Liver (tissue), 9 donors: ENCODE data around the gene RAB41. TPM values are rescaled to one million over a fixed set of nuclear protein-coding genes. Genes with fewer than 3 reads are reported as not detected.

Experiments
- DNase-seq: peaks from one replicate; pipeline ENCODE4 v3.0.0-alpha.2; 2017; ENCODE audit warnings: low spot score
- H3K27ac ChIP-seq, 2 donors: one replicate each; pipeline ENCODE4 v1.7.0; 2013; ENCODE audit warnings: inconsistent platforms in 2 of 2, low read length in 2 of 2, control low read depth in 1 of 2, low read depth in 1 of 2, mild to moderate bottlenecking in 1 of 2
- H3K27me3 ChIP-seq, 4 donors: one replicate each; pipeline versions ENCODE4 v1.6.1 to v1.7.0; 2013; ENCODE audit warnings: low read length in 3 of 4, inconsistent platforms in 1 of 4, mild to moderate bottlenecking in 1 of 4, moderate library complexity in 1 of 4; ENCODE audit not compliant: control insufficient read depth in 4 of 4, insufficient read depth in 4 of 4
- H3K36me3 ChIP-seq, 4 donors: one replicate each; pipeline versions ENCODE4 v1.6.1 to v1.7.0; 2013; ENCODE audit warnings: low read length in 3 of 4, mild to moderate bottlenecking in 3 of 4, low read depth in 1 of 4, moderate library complexity in 1 of 4; ENCODE audit not compliant: control insufficient read depth in 4 of 4, insufficient read depth in 3 of 4
- H3K4me1 ChIP-seq, 4 donors: one replicate each; pipeline versions ENCODE4 v1.6.1 to v1.7.0; 2013; ENCODE audit warnings: low read length in 3 of 4, mild to moderate bottlenecking in 3 of 4, moderate library complexity in 1 of 4; ENCODE audit not compliant: control insufficient read depth in 4 of 4, insufficient read depth in 4 of 4
- H3K4me3 ChIP-seq, 3 donors: one replicate each; pipeline versions ENCODE4 v1.6.1 to v1.7.0; 2013; ENCODE audit warnings: low read length in 3 of 3, control low read depth in 1 of 3, low read depth in 1 of 3, mild to moderate bottlenecking in 1 of 3
- H3K9ac ChIP-seq, 2 donors: one replicate each; pipeline ENCODE4 v1.7.0; 2013; ENCODE audit warnings: low read length in 2 of 2, mild to moderate bottlenecking in 2 of 2, moderate library complexity in 2 of 2, control low read depth in 1 of 2, low read depth in 1 of 2
- H3K9me3 ChIP-seq, 4 donors: one replicate each; pipeline versions ENCODE4 v1.6.1 to v1.7.0; 2013; ENCODE audit warnings: low read length in 3 of 4; ENCODE audit not compliant: control insufficient read depth in 4 of 4
- EGR1 ChIP-seq, 2 donors: IDR thresholded peaks; 2 replicates each; pipeline ENCODE4 v1.6.1; 2016 to 2018; ENCODE audit warnings: antibody characterized with exemption in 2 of 2, low read depth in 2 of 2
- FOXA1 ChIP-seq: IDR thresholded peaks from 2 replicates; pipeline ENCODE4 v1.6.1; 2016; ENCODE audit warnings: antibody characterized with exemption
- FOXA2 ChIP-seq: IDR thresholded peaks from 2 replicates; pipeline ENCODE4 v1.6.1; 2016; ENCODE audit warnings: antibody characterized with exemption
- GABPA ChIP-seq, 2 donors: IDR thresholded peaks in 1 of 2; conservative IDR thresholded peaks in 1 of 2; 2 replicates each; pipeline ENCODE4 v1.6.1; 2016; ENCODE audit warnings: antibody characterized with exemption in 2 of 2, mild to moderate bottlenecking in 1 of 2, moderate library complexity in 1 of 2
- HNF4A ChIP-seq, 2 donors: conservative IDR thresholded peaks; 2 replicates each; pipeline ENCODE4 v1.6.1; 2016; ENCODE audit warnings: antibody characterized with exemption in 2 of 2, mild to moderate bottlenecking in 2 of 2
- HNF4G ChIP-seq: IDR thresholded peaks from 2 replicates; pipeline ENCODE4 v1.6.1; 2016; ENCODE audit warnings: antibody characterized with exemption
- JUND ChIP-seq, 2 donors: IDR thresholded peaks; 2 replicates each; pipeline ENCODE4 v1.6.1; 2016; ENCODE audit warnings: antibody characterized with exemption in 2 of 2
- MAX ChIP-seq: IDR thresholded peaks from 2 replicates; pipeline ENCODE4 v1.6.1; 2016; ENCODE audit warnings: antibody characterized with exemption
- NR2F2 ChIP-seq: IDR thresholded peaks from 2 replicates; pipeline ENCODE4 v1.6.1; 2016; ENCODE audit warnings: antibody characterized with exemption
- RAD21 ChIP-seq, 2 donors: IDR thresholded peaks; 2 replicates each; pipeline ENCODE4 v1.6.1; 2016; ENCODE audit warnings: antibody characterized with exemption in 2 of 2, mild to moderate bottlenecking in 2 of 2
- RXRA ChIP-seq, 2 donors: IDR thresholded peaks; 2 replicates each; pipeline ENCODE4 v1.6.1; 2017 to 2018; ENCODE audit warnings: antibody characterized with exemption in 2 of 2, mild to moderate bottlenecking in 1 of 2
- SP1 ChIP-seq: IDR thresholded peaks from 2 replicates; pipeline ENCODE4 v1.6.1; 2018; ENCODE audit warnings: antibody characterized with exemption, mild to moderate bottlenecking
- TAF1 ChIP-seq: conservative IDR thresholded peaks from 2 replicates; pipeline ENCODE4 v1.6.1; 2016; ENCODE audit warnings: antibody characterized with exemption, mild to moderate bottlenecking
- YY1 ChIP-seq: IDR thresholded peaks from 2 replicates; pipeline ENCODE4 v1.6.1; 2016; ENCODE audit warnings: antibody characterized with exemption, mild to moderate bottlenecking
- ZBTB33 ChIP-seq: IDR thresholded peaks from 2 replicates; pipeline ENCODE4 v1.6.1; 2016; ENCODE audit warnings: antibody characterized with exemption
- WGBS: extraction: QIAGEN DNeasy Blood & Tissue Kit; methylation state at CpG from one replicate; pipeline ENCODE4 v1.1.7; 2013; 5-methylcytosine and 5-hydroxymethylcytosine counted together
- polyA plus RNA-seq, 2 donors: library from polyadenylated mRNA; stranded (reverse) in 1 of 2; unstranded in 1 of 2; fragments of 200-250 nt in 1 of 2; fragments of >200 nt in 1 of 2; fragmentation: Nextera tagmentation in 1 of 2; extraction: Ambion mirVana in 1 of 2; gene quantifications; one replicate each; pipeline versions ENCODE4 v1.2.1 to v1.2.3, GENCODE V29; 2013 to 2015
- total RNA-seq, 2 donors: library from RNA; depleted of rRNA; stranded (reverse); fragments of >200 nt; gene quantifications; one replicate each; pipeline ENCODE4 v1.2.3, GENCODE V29; 2014
- TF ChIP-seq, protein P1 (sequence below): IDR thresholded peaks from 2 replicates; pipeline ENCODE4 v1.6.1; 2016; ENCODE audit warnings: antibody characterized with exemption
- TF ChIP-seq, protein P2 (sequence below): fragments of 150-350 bp; IDR thresholded peaks from 2 replicates; pipeline ENCODE4 v1.5.1; 2017; ENCODE audit warnings: improper control_type of control experiment, low read depth, low read length; ENCODE audit not compliant: missing input control
- TF ChIP-seq, protein P3 (sequence below): IDR thresholded peaks from 2 replicates; pipeline ENCODE4 v1.6.1; 2016; ENCODE audit warnings: antibody characterized with exemption, mild to moderate bottlenecking
- donor health status: healthy.
- donor health status: healthy.
- donor health status: healthy.
- donor health status: healthy.
- donor health status: healthy.

RAB41 gene
- total and polyA plus RNA-seq, 4 donors = not detected

- H3K27ac ChIP-seq = no peak overlapping the region
- no peaks in the 10 kb centered on the region for H3K4me1 ChIP-seq
- no peaks in the 10 kb centered on the region for H3K36me3 ChIP-seq
- TF ChIP-seq HNF4G = no peak
- TF ChIP-seq MAX = no peak
- no peak for TF ChIP-seq SP1
- TF ChIP-seq YY1 = no peak
- TF ChIP-seq JUND (IDR thresholded peaks at IDR 0.05) = no peak
- TF ChIP-seq FOXA2 = no peak
- TF ChIP-seq, protein P1, sequence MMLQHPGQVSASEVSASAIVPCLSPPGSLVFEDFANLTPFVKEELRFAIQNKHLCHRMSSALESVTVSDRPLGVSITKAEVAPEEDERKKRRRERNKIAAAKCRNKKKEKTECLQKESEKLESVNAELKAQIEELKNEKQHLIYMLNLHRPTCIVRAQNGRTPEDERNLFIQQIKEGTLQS = no peak
- no peak for TF ChIP-seq RAD21 (IDR thresholded peaks at IDR 0.05)
- TF ChIP-seq RXRA (IDR thresholded peaks at IDR 0.05) = no peak
- TF ChIP-seq HNF4A (conservative IDR thresholded peaks at IDR 0.05) = no peak
- TF ChIP-seq, protein P2, sequence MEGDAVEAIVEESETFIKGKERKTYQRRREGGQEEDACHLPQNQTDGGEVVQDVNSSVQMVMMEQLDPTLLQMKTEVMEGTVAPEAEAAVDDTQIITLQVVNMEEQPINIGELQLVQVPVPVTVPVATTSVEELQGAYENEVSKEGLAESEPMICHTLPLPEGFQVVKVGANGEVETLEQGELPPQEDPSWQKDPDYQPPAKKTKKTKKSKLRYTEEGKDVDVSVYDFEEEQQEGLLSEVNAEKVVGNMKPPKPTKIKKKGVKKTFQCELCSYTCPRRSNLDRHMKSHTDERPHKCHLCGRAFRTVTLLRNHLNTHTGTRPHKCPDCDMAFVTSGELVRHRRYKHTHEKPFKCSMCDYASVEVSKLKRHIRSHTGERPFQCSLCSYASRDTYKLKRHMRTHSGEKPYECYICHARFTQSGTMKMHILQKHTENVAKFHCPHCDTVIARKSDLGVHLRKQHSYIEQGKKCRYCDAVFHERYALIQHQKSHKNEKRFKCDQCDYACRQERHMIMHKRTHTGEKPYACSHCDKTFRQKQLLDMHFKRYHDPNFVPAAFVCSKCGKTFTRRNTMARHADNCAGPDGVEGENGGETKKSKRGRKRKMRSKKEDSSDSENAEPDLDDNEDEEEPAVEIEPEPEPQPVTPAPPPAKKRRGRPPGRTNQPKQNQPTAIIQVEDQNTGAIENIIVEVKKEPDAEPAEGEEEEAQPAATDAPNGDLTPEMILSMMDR = no peak
- no peak for TF ChIP-seq EGR1 (IDR thresholded peaks at IDR 0.05; ENCODE audit: low read depth in 2 of 2)
- no peak for TF ChIP-seq FOXA1
- no peak for TF ChIP-seq GABPA (IDR thresholded peaks at IDR 0.05 in 1 of 2, conservative IDR thresholded peaks at IDR 0.05 in 1 of 2)
- TF ChIP-seq, protein P3, sequence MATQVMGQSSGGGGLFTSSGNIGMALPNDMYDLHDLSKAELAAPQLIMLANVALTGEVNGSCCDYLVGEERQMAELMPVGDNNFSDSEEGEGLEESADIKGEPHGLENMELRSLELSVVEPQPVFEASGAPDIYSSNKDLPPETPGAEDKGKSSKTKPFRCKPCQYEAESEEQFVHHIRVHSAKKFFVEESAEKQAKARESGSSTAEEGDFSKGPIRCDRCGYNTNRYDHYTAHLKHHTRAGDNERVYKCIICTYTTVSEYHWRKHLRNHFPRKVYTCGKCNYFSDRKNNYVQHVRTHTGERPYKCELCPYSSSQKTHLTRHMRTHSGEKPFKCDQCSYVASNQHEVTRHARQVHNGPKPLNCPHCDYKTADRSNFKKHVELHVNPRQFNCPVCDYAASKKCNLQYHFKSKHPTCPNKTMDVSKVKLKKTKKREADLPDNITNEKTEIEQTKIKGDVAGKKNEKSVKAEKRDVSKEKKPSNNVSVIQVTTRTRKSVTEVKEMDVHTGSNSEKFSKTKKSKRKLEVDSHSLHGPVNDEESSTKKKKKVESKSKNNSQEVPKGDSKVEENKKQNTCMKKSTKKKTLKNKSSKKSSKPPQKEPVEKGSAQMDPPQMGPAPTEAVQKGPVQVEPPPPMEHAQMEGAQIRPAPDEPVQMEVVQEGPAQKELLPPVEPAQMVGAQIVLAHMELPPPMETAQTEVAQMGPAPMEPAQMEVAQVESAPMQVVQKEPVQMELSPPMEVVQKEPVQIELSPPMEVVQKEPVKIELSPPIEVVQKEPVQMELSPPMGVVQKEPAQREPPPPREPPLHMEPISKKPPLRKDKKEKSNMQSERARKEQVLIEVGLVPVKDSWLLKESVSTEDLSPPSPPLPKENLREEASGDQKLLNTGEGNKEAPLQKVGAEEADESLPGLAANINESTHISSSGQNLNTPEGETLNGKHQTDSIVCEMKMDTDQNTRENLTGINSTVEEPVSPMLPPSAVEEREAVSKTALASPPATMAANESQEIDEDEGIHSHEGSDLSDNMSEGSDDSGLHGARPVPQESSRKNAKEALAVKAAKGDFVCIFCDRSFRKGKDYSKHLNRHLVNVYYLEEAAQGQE = no peak
- no peak for TF ChIP-seq TAF1
- no peak for TF ChIP-seq NR2F2
- no peak for TF ChIP-seq ZBTB33
- no peak overlapping the region for H3K4me3 ChIP-seq
- 99% methylated on average over 3 of the region's 3 CpGs for WGBS
- no peak overlapping the region for H3K9ac ChIP-seq
- no peak for DNase-seq
- H3K27me3 ChIP-seq = no peaks in the 10 kb centered on the region
- H3K9me3 ChIP-seq = no peaks in the 10 kb centered on the region
Measured at GRCh38 chrX:70254909-70255308, 27.1 kb upstream of the RAB41 start.
